ENCODE results near the gene CERS6. TPM values are rescaled to one million over a fixed set of nuclear protein-coding genes. Genes with fewer than 3 reads are reported as not detected.

CERS6 gene
- total and polyA plus RNA-seq, 2 of the 8 experiments (the other 6 are each of a cell fraction or from before 2014, with no cell fraction given), result 6.8 to 28.2 TPM

GRCh38 chr2:168568476-168569267, 112.6 kb downstream of the CERS6 start:
- Histone ChIP-seq H3K18ac (ENCODE audit: extremely low read depth, low read length) (no peak overlapping the region), H2AFZ (ENCODE audit: low read length) (no peak overlapping the region), H3K79me1 (ENCODE audit: low read depth, low read length) (peaks cover 9% of the 10 kb centered on the region), H4K8ac (ENCODE audit: extremely low read depth, insufficient read depth, low read length) (no peak overlapping the region), H4K20me1 (replicated peaks in 1 of 2; ENCODE audit: control insufficient read depth in 1 of 2, insufficient read depth in 2 of 2, low read length in 2 of 2) (no peaks in the 10 kb centered on the region), H3K14ac (ENCODE audit: insufficient read length) (no peak overlapping the region), H3K4me1 (replicated peaks in 1 of 4; ENCODE audit: control insufficient read depth in 3 of 4, insufficient read depth in 4 of 4, low read length in 3 of 4) (peaks cover 0 to 3% (median 0%) of the 10 kb centered on the region in 4 experiments; a peak in 1 of 7 replicates), H2BK5ac (ENCODE audit: low read depth, low read length) (no peak overlapping the region), H3K9me3 (ENCODE audit: insufficient read depth in 2 of 2, low read depth in 1 of 2, low read length in 1 of 2) (no peaks in the 10 kb centered on the region), H3K9ac (replicated peaks in 1 of 4; ENCODE audit: extremely low read depth in 1 of 4, low read depth in 3 of 4, low read length in 3 of 4) (no peak overlapping the region), H3K79me2 (ENCODE audit: control insufficient read depth in 1 of 2, insufficient read depth in 2 of 2, low read length in 2 of 2) (peaks cover 2 to 3% of the 10 kb centered on the region in 2 experiments), H2BK120ac (replicated peaks; ENCODE audit: low read depth, low read length) (no peak overlapping the region), H4K91ac (replicated peaks; ENCODE audit: insufficient read length, low read length) (no peak overlapping the region), H3K56ac (replicated peaks; ENCODE audit: insufficient read length, low read depth, low read length) (no peak overlapping the region), H2AK5ac (ENCODE audit: low read depth, low read length) (no peak overlapping the region), H3K23me2 (ENCODE audit: low read depth, low read length) (no peaks in the 10 kb centered on the region), H3K4me3 (ENCODE audit: extremely low read depth in 1 of 4, insufficient read depth in 2 of 4, low read depth in 3 of 4, low read length in 4 of 4) (no peak overlapping the region), H2BK15ac (ENCODE audit: low read length) (no peak overlapping the region), H3K27me3 (replicated peaks in 1 of 4; ENCODE audit: control insufficient read depth in 3 of 4, extremely low read depth in 1 of 4, insufficient read depth in 3 of 4, low read length in 3 of 4) (no peaks in the 10 kb centered on the region), H3K4ac (replicated peaks; ENCODE audit: insufficient read length, low read depth, low read length) (no peak overlapping the region), H3K23ac (ENCODE audit: insufficient read length) (no peak overlapping the region), H4K5ac (ENCODE audit: insufficient read length, low read depth, low read length) (no peak overlapping the region), H3K36me3 (ENCODE audit: control insufficient read depth in 2 of 4, insufficient read depth in 4 of 4, low read length in 3 of 4) (no peaks in the 10 kb centered on the region), H2BK12ac (ENCODE audit: low read depth, low read length) (no peak overlapping the region), H3K4me2 (ENCODE audit: insufficient read depth in 1 of 2, low read depth in 2 of 2, low read length in 2 of 2) (no peak overlapping the region), H3K27ac (ENCODE audit: low read depth, low read length) (no peak overlapping the region), H2BK20ac (ENCODE audit: low read length) (no peak overlapping the region)
- FAIRE-seq (no peak), DNase-seq (ENCODE audit: low read depth in 1 of 2, low spot score in 2 of 2) (no peak)
- ChIA-PET CTCF (ENCODE audit: partially characterized antibody) (interaction anchor here (0.6 to 0.9 kb wide), 2 partner anchors 212 to 240 kb away, joined by 3 read pairs; no protein-coding TSS in a partner anchor), POLR2A (ENCODE audit: partially characterized antibody) (no interaction called here)
- WGBS, 2 experiments (ENCODE audit: extremely low coverage in 1 of 2, insufficient coverage in 1 of 2, insufficient read length in 1 of 2, insufficient replicate concordance in 2 of 2, low coverage in 1 of 2, low lambda C conversion rate in 2 of 2, missing lambda C conversion rate in 1 of 2), result 86% methylated on average over 6 of the region's 6 CpGs; no CpG with 5 or more reads in 1 of the 2 experiments
